GM19324 (cell line): ENCODE results near the gene INSM1.

Source experiments
- ATAC-seq: cut with Tn5 transposase; IDR thresholded peaks from one replicate; pipeline ENCODE4 v1.9.1; 2021; ENCODE audit warnings: mild to moderate bottlenecking, moderate library complexity; ENCODE audit not compliant: unreplicated experiment, low FRiP score

The INSM1 gene

GRCh38 chr20:20391115-20391514 is 23.2 kb downstream of the INSM1 start:
- no peak for ATAC-seq

- ATAC-seq: no peak
Measured at GRCh38 chr20:20391766-20392165, 23.9 kb downstream of the INSM1 start.

GRCh38 chr20:20393207-20394120 is 25.6 kb downstream of the INSM1 start:
- ATAC-seq: no peak

- ATAC-seq: no peak
Measured at GRCh38 chr20:20395087-20395486, 27.2 kb downstream of the INSM1 start.

GRCh38 chr20:20395903-20396568 is 28.1 kb downstream of the INSM1 start:
- ATAC-seq: no peak

GRCh38 chr20:20396794-20397193 is 28.9 kb downstream of the INSM1 start:
- ATAC-seq: no peak

- ATAC-seq: no peak
Measured at GRCh38 chr20:20398123-20398522, 30.2 kb downstream of the INSM1 start.

GRCh38 chr20:20399531-20400500 is 31.9 kb downstream of the INSM1 start:
- no peak for ATAC-seq

GRCh38 chr20:20401991-20402390 is 34.1 kb downstream of the INSM1 start:
- no peak for ATAC-seq

GRCh38 chr20:20404633-20405032 is 36.7 kb downstream of the INSM1 start:
- no peak for ATAC-seq

- no peak for ATAC-seq
Measured at GRCh38 chr20:20405623-20406022, 37.7 kb downstream of the INSM1 start.

- no peak for ATAC-seq
Measured at GRCh38 chr20:20406306-20406705, 38.4 kb downstream of the INSM1 start.

- ATAC-seq: no peak
Measured at GRCh38 chr20:20407891-20408805, 40.2 kb downstream of the INSM1 start.

GRCh38 chr20:20409331-20409730 is 41.4 kb downstream of the INSM1 start:
- ATAC-seq: no peak

GRCh38 chr20:20410678-20411077 is 42.8 kb downstream of the INSM1 start:
- ATAC-seq: no peak

- no peak for ATAC-seq
Measured at GRCh38 chr20:20411402-20411801, 43.5 kb downstream of the INSM1 start.

GRCh38 chr20:20411836-20412235 is 43.9 kb downstream of the INSM1 start:
- ATAC-seq: no peak

- no peak for ATAC-seq
Measured at GRCh38 chr20:20412750-20413149, 44.8 kb downstream of the INSM1 start.

- no peak for ATAC-seq
Measured at GRCh38 chr20:20413810-20414281, 45.9 kb downstream of the INSM1 start.
